Hepatocyte (in vitro differentiated cells): Measurements from ENCODE around the gene MYADML2. TPM values are rescaled to one million over a fixed set of nuclear protein-coding genes. Genes with fewer than 3 reads are reported as not detected.
A peak's percentile ranks its signal among the peaks of the same experiment; 100 is the strongest.

Experiments
- DNase-seq: peaks from one replicate; pipeline ENCODE4 v3.0.0-alpha.2; 2016; ENCODE audit warnings: low spot score
- H2AFZ ChIP-seq: fragments of 200-600 bp; sonication (generic); 2 replicates; pipeline ENCODE4 v1.6.0; 2016; ENCODE audit warnings: antibody characterized with exemption, mild to moderate bottlenecking
- H3K27ac ChIP-seq: fragments of 200-600 bp; sonication (generic); 2 replicates; pipeline ENCODE4 v1.5.1; 2016; ENCODE audit warnings: mild to moderate bottlenecking
- H3K27me3 ChIP-seq: fragments of 200-600 bp; sonication (generic); 2 replicates; pipeline ENCODE4 v1.6.1; 2016
- H3K36me3 ChIP-seq: fragments of 200-600 bp; sonication (generic); replicated peaks from 2 replicates; pipeline ENCODE4 v1.5.1; 2016; ENCODE audit warnings: low read depth; ENCODE audit not compliant: insufficient read depth
- H3K4me1 ChIP-seq: fragments of 200-600 bp; sonication (generic); 2 replicates; pipeline ENCODE4 v1.5.1; 2016; ENCODE audit warnings: mild to moderate bottlenecking, moderate library complexity; ENCODE audit not compliant: insufficient read depth
- H3K4me2 ChIP-seq: fragments of 200-600 bp; sonication (generic); 2 replicates; pipeline ENCODE4 v1.6.0; 2016
- H3K4me3 ChIP-seq: fragments of 200-600 bp; sonication (generic); 2 replicates; pipeline ENCODE4 v1.5.1; 2016; ENCODE audit warnings: mild to moderate bottlenecking
- H3K79me2 ChIP-seq: fragments of 200-600 bp; sonication (generic); 2 replicates; pipeline ENCODE4 v1.6.0; 2017; ENCODE audit warnings: mild to moderate bottlenecking
- H3K9me2 ChIP-seq: fragments of 200-600 bp; sonication (generic); replicated peaks from 2 replicates; pipeline ENCODE4 v1.6.0; 2017; ENCODE audit warnings: mild to moderate bottlenecking; ENCODE audit not compliant: insufficient read depth
- H3K9me3 ChIP-seq: fragments of 200-600 bp; sonication (generic); 2 replicates; pipeline ENCODE4 v1.5.1; 2016; ENCODE audit warnings: low read depth, mild to moderate bottlenecking
- H4K20me1 ChIP-seq: fragments of 200-600 bp; sonication (generic); 2 replicates; pipeline ENCODE4 v1.6.0; 2016; ENCODE audit warnings: mild to moderate bottlenecking; ENCODE audit not compliant: insufficient read depth, poor library complexity, severe bottlenecking
- CTCF ChIP-seq: fragments of 200-600 bp; sonication (generic); IDR thresholded peaks from 2 replicates; pipeline ENCODE4 v1.5.1; 2016; ENCODE audit warnings: antibody characterized with exemption, mild to moderate bottlenecking; ENCODE audit not compliant: poor library complexity
- EZH2 ChIP-seq: fragments of 200-600 bp; sonication (generic); IDR thresholded peaks from 2 replicates; pipeline ENCODE4 v1.6.1; 2016; ENCODE audit warnings: antibody characterized with exemption, mild to moderate bottlenecking, borderline replicate concordance
- EZH2phosphoT487 ChIP-seq: fragments of 200-600 bp; sonication (generic); IDR thresholded peaks from one replicate; pipeline ENCODE4 v1.6.1; 2018; ENCODE audit warnings: antibody characterized with exemption, mild to moderate bottlenecking, low read depth, moderate library complexity; ENCODE audit not compliant: unreplicated experiment, severe bottlenecking
- WGBS: methylation state at CpG from one replicate; pipeline ENCODE4 v1.1.6; 2016; ENCODE audit warnings: low lambda C conversion rate; ENCODE audit errors: missing lambda C conversion rate; 5-methylcytosine and 5-hydroxymethylcytosine counted together
- polyA plus RNA-seq: library from polyadenylated mRNA; unstranded; fragments of >200 nt; fragmentation: Nextera tagmentation; extraction: Ambion mirVana; gene quantifications from 2 replicates; pipeline ENCODE4 v1.2.1, GENCODE V29; 2016
- total RNA-seq: library from RNA; depleted of rRNA; stranded (reverse); fragments of >200 nt; gene quantifications from 2 replicates; pipeline ENCODE4 v1.2.3, GENCODE V29; 2014

MYADML2 gene
- total and polyA plus RNA-seq, 2 experiments from 2014 or later: 0.06 TPM; not detected in 1

DNA sequence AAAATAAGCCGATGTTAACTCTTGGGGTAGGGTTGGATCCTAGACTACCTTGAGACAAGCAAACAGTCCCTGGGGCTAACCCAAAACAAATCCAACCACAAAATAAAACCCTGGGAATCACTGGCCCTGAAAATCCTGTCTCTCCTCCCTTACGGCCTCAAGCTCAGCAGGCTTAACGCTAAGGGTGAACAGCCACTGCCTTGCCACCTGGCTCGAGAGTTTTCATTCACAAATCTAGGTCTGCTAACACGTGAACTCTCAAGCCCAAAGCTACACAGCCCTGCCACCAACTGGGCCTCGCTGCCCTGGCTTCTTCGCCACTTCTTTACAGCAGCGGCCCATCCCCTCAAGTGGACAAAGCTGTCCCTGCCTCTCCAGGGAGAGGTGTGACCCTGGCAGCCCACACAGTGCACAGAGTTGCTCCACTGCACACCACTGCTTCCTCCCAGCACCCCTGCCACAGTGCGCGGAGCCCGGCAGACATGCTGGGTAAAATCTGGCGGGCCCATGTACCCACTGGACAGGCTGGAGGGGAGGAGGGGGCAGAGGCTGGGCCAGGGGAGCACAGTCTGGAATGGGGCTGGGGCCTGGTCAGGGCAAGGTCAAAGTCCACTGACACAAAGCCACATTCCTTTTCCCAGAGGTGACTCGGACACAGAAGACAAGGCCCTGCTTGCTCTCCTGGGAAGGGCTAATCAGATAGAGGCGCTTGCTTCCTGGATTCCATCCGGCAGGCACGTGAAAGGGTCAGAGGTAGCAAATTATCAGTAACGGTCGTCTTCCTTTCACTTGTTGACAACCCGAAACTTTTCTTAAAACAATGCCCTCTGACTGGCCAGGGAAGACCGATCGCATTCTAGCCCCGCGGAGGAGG, 36.8 kb downstream of the MYADML2 start:
- Histone ChIP-seq H3K27ac (peak overlapping the region; percentile 88), H3K9me2 (no peaks in the 10 kb centered on the region)

GRCh38 chr17:81909231-81909630, 37.8 kb downstream of the MYADML2 start:
- H3K4me1 ChIP-seq: peaks cover 18% of the 10 kb centered on the region
- no peak overlapping the region for H3K4me3 ChIP-seq
- H2AFZ ChIP-seq: no peak overlapping the region
- H3K27ac ChIP-seq: no peak overlapping the region
- DNase-seq: no peak
- H3K79me2 ChIP-seq: peaks cover 18% of the 10 kb centered on the region
- H3K9me2 ChIP-seq: no peaks in the 10 kb centered on the region
- H3K9me3 ChIP-seq: no peaks in the 10 kb centered on the region
- H3K36me3 ChIP-seq: no peaks in the 10 kb centered on the region
- WGBS: 98% methylated on average over 12 of the region's 12 CpGs
- peaks cover 4% of the 10 kb centered on the region for H4K20me1 ChIP-seq
- peak overlapping the region; percentile 98 for H3K4me2 ChIP-seq
- no peak for TF ChIP-seq EZH2
- TF ChIP-seq CTCF: no peak
- no peak for TF ChIP-seq EZH2phosphoT487
- H3K27me3 ChIP-seq: no peaks in the 10 kb centered on the region

More for the DNA sequence above, 36.8 kb downstream of the MYADML2 start:
- no peak for TF ChIP-seq EZH2phosphoT487
- Histone ChIP-seq H3K4me3 (peak overlapping the region; percentile 66), H2AFZ (no peak overlapping the region), H3K27me3 (no peaks in the 10 kb centered on the region), H3K79me2 (peaks cover 24% of the 10 kb centered on the region), H3K4me2 (peak overlapping the region; percentile 98), H3K4me1 (peaks cover 18% of the 10 kb centered on the region), H3K36me3 (no peaks in the 10 kb centered on the region), H4K20me1 (peaks cover 4% of the 10 kb centered on the region), H3K9me3 (no peaks in the 10 kb centered on the region)
- 34% methylated on average over 22 of the region's 23 CpGs for whole genome bisulfite sequencing
- peak; percentile 74 for DNase-seq

DNA sequence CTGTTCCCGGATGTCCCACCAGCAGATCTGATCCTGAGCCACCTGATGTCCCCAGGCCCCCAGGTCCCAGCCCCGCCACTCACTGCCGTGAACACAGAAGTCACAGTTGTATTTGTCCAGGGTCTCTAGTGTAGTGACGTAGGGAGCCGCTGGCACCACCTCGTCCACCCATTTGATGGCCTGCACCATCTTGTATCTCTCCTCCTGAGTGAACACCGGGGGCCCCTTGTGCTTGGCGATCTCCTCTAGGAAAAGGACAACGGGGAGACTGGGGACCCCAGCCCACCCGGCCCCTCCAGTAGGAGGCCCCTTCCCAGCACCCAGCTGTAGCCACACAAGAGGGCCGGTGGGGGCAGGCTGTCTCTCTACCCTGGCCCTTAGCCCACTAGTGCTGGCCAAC, 38.2 kb downstream of the MYADML2 start:
- TF ChIP-seq EZH2 (no peak), EZH2phosphoT487 (no peak), CTCF (no peak)
- DNase-seq: no peak
- Histone ChIP-seq H2AFZ (no peak overlapping the region), H3K36me3 (no peaks in the 10 kb centered on the region), H3K27ac (no peak overlapping the region), H4K20me1 (peaks cover 4% of the 10 kb centered on the region), H3K4me1 (peaks cover 18% of the 10 kb centered on the region), H3K27me3 (no peaks in the 10 kb centered on the region), H3K79me2 (peaks cover 18% of the 10 kb centered on the region), H3K4me2 (no peak overlapping the region), H3K4me3 (no peak overlapping the region), H3K9me2 (no peaks in the 10 kb centered on the region), H3K9me3 (no peaks in the 10 kb centered on the region)
- 96% methylated on average over 9 of the region's 11 CpGs for WGBS
